ENCODE measurements around the gene POLR3G.

Gene POLR3G, protein sequence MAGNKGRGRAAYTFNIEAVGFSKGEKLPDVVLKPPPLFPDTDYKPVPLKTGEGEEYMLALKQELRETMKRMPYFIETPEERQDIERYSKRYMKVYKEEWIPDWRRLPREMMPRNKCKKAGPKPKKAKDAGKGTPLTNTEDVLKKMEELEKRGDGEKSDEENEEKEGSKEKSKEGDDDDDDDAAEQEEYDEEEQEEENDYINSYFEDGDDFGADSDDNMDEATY

DNA sequence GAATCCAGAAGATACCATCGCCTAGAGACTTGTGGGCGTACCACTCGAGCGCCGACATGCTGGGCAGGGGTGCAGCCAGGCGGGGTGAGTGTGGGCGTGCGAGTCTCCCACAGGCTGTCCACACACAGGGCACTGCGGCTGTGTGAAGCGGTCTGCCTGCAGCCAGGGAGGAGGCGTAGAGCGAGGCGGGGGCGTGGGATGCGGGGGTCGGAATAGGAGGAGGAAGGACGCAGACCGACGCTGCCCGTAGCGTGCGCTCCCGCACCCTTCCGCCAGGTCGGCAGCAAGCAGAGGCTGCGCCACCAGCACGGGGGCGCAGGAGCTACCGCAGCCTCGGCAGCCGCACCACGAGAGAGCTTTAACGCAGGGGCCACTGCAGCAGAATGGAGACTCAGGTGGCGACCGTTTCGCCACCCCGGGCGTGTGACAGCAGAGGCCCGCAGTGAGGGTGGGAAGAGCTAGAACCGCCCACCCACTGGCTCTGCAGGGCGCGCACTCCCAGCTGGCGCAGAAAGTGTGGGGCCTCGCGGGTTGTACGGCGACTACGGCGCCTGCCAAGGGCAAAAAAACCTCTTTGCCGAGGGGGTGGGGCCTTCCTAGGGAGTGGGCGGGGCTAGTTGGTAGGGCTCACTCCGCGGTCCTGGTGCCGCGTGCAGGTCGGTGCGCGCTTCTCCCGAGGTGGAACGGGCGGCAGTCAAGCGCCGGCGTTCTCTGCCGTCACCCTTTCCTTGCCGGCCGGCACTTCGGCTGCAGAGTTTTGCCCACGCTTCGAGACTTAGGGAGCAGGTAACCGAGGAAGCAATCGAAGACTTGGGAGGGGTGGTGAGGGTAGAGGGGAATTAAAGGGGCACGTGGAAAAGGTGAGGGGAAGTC lies at the start of gene POLR3G, which contains the start of gene MBLAC2:
TSS of gene POLR3G (plus strand) at position 630 of the 873 bp plus-strand sequence. CDS start 10,704 bp downstream, outside the sequence.
TSS of gene MBLAC2 (minus strand) at position 537 of the 873 bp plus-strand sequence. CDS start at position 58, 479 bp downstream.
- FAIRE-seq = no peak
- DNase-seq (ENCODE audit: insufficient read length, low spot score) = peak; percentile 79
- TF ChIP-seq POLR2A (IDR thresholded peaks at IDR 0.05; ENCODE audit: low read depth, low read length) = peak; percentile 71

DNA sequence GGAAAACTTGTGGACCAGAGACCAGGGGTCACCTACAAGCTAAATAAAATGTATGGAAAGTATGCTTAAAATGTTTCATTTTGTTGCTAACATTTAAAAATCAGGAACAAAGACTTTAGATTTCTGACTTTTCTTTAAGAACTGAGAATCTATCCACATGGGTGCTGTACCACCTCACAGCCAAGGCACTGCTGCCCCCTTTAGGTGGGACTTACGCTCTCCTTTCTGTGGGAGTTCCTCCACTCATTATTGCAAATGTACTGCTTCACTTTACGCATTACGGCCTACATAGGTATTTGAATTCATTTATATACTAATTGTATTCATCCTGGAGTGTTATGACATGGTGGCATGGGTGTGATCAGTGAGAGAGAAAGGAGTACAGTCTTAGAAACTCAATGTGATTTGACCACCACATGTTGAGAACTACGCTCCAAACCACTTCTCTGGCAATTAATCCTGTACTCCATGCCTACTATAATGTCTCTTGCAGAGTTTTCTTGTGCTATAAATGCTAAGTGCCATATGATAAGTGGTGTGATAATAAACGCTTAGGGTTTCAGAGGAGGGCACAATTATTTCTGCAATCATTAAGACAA lies 40.4 kb upstream of the POLR3G start:
- DNase-seq (ENCODE audit: insufficient read length, low spot score) (no peak), FAIRE-seq (peak; percentile 64)
- TF ChIP-seq POLR2A (IDR thresholded peaks at IDR 0.05; ENCODE audit: low read depth, low read length) = no peak

DNA sequence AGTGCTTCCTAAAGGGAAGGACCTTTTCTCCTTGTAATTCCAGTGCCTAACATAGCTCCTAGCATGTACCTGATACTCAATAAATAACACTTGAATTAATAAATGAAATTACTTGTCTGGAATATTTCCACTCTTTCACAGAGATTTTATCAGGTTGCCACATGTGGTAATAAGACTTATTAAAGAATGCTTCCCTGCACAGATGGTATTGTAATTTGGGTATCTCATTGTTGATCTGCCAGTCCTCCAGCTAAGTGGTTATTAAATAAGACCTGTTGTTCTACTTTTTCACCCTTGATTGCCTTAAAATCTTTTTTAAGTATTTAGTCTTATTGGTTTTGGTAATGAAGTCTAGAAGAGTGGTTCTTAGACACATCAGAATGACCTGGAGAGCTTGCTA lies 37.0 kb upstream of the POLR3G start:
- DNase-seq (ENCODE audit: insufficient read length, low spot score) = no peak
- TF ChIP-seq POLR2A (IDR thresholded peaks at IDR 0.05; ENCODE audit: low read depth, low read length) = no peak
- FAIRE-seq = no peak

DNA sequence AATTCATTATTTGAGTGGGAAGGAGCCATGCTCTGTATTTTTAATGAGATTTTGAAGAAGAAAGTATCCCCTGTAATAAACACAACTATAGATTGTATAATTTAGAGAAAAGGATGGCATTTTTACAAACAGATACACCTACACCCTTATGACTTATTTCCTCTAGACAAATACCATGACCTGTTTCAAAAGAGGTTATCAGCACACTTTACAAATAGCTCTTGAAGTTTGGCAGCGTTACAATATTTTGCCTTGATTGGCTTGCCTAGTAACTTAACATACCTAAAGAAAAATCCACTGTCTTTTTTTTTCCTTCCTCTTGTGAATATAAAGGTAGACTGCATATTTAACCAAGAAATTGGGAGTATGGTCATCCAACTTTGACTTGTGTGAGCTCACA lies 36.6 kb upstream of the POLR3G start:
- DNase-seq (ENCODE audit: insufficient read length, low spot score) (no peak), FAIRE-seq (no peak)
- TF ChIP-seq POLR2A (IDR thresholded peaks at IDR 0.05; ENCODE audit: low read depth, low read length) = no peak

- no peak for TF ChIP-seq POLR2A (IDR thresholded peaks at IDR 0.05; ENCODE audit: low read depth, low read length)
- FAIRE-seq = no peak
- DNase-seq (ENCODE audit: insufficient read length, low spot score) = no peak
Observed at GRCh38 chr5:90440644-90441043, 34.0 kb upstream of the POLR3G start.

- FAIRE-seq = no peak
Observed at GRCh38 chr5:90446961-90447360, 27.7 kb upstream of the POLR3G start.

DNA sequence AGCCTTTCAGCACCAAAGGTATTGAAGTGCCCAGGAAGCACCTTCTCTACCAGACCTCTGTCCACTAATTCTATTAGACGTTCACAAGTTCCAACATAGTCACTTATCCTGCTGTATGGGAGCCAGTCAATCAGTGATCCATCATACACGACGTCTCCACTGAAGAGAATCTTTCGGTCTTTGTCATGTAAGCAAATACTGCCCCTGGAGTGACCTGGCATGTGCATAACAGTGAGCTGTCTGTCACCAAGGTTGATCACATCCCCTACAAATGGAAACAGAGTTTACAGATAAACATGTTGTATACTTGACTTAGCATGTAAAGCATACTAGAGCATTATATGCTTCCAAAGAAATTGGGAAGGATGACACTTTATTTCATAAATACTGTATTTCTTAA lies 13.4 kb upstream of the POLR3G start:
- no peak for FAIRE-seq
- no peak for TF ChIP-seq POLR2A (IDR thresholded peaks at IDR 0.05; ENCODE audit: low read depth, low read length)
- no peak for DNase-seq (ENCODE audit: insufficient read length, low spot score)

More at GRCh38 chr5:90446961-90447360, 27.7 kb upstream of the POLR3G start:
- no peak for DNase-seq (ENCODE audit: insufficient read length, low spot score)
- no peak for TF ChIP-seq POLR2A (IDR thresholded peaks at IDR 0.05; ENCODE audit: low read depth, low read length)

DNA sequence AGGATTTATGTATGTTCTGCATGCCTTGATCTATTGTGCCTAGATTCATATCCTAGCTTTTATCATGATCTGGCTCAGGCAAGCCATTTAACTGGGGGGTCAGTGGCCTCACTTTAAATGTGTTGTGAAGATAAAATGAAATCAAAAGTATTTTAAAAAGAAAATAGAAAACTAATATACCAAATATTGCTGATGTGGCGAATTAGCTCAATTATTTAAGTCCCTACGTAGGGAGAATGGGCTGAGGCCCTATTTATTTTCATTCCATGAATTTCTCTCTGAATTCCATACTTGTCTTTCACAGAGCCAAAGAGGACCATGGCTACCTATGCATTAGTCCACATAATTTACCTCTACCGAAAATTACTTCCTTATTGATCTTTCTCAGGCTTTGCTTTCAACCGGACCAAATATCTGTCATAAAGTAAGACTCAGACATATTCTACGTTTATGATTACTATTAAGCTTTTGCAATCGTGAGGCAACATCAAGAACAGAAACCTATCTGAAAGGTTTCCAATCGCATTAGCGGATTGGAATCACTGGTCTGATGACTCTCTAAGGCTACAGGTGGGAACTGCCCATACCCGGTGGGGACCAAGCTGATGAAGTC lies 1.8 kb upstream of the POLR3G start:
- DNase-seq (ENCODE audit: insufficient read length, low spot score) = no peak
- no peak for FAIRE-seq
- TF ChIP-seq POLR2A (IDR thresholded peaks at IDR 0.05; ENCODE audit: low read depth, low read length) = no peak

DNA sequence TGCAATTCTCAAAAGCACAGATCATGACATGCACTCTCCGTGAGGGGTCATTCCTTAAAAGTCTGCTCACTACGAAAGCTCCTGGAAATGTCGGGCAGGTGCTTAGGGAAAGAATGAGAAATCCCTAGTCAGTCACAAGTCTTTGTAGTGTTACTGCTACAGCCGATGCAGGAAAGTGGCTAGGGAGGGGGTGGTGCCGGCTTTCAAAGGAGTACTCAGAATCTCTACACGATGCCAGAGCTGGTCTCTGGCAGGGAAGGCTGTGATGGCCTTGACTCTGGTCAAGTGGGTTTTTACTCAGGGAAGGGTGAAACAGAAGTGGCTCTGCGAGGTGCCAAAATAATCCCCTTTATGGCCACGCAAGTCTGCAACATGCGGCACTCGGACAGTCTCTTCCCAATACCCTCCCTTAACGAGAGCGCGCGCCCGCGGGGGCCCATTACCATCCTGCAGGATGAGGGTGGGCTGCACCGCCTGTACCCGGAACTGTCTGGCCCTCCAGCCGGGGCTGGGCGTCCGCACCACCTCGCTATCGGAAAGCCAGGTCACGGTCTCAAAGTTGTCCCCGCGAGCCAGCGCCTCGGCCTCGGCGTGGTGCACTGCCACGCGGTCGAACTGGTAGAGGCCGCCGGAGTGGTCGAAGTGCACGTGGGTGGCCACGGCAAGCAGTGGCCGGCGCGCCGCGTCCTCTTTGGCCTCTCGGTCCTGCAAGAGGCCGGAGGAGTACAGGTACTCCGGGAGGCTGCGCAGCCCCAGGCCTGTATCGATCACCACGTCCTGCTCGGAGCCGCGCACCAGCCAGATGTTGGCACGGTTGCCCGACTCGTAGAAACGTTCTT lies 1.0 kb upstream of the POLR3G start:
- no peak for TF ChIP-seq POLR2A (IDR thresholded peaks at IDR 0.05; ENCODE audit: low read depth, low read length)
- DNase-seq (ENCODE audit: insufficient read length, low spot score) (no peak), FAIRE-seq (no peak)

DNA sequence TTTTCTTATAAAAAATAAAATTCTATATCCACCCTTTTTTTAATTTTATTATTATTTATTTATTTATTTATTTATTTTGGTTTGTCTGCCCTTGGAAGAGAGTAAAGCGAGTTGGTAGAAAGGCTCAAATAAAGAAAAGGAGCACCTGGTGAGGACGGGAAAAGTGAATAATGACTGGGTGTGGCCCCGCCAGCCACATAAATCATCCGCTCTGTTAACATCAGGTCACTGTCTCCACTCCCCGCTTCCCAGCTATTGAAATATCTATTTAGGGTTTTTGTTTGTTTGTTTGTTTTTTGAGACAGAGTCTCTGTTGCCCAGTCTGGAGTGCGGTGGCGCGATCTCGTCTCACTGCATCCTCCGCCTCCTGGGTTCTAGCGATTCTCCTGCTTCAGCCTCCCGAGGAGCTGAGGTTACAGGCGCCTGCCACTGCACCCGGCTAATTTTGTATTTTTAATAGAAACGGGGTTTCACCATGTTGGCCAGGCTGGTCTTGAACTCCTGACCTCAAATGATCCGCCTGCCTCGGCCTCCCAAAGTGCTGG lies 844 bp downstream of the POLR3G start:
- TF ChIP-seq POLR2A (IDR thresholded peaks at IDR 0.05; ENCODE audit: low read depth, low read length) = no peak
- FAIRE-seq = no peak
- no peak for DNase-seq (ENCODE audit: insufficient read length, low spot score)

GRCh38 chr5:90476391-90476790 lies 1.7 kb downstream of the POLR3G start:
- FAIRE-seq (no peak), DNase-seq (ENCODE audit: insufficient read length, low spot score) (no peak)
- TF ChIP-seq POLR2A (IDR thresholded peaks at IDR 0.05; ENCODE audit: low read depth, low read length) = no peak

DNA sequence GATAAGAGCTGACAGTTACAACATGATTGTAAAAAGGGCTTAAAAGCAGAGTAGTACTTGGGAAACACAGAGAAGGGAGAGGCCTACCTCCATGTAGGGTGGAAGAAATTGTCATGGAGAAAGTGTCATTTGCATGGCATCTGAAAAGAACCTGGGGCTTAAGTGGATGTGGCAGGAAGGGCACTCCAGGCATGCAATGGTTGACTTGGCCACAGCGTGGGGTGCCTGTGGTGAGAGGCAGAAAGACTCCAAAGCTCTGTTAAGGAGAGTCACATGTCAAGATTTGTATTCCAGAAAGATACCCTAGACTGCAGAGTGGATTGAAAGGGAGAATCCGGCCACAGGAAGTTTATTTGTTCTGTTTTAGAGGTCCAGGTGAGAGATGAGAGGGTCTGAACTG lies 2.4 kb downstream of the POLR3G start:
- no peak for DNase-seq (ENCODE audit: insufficient read length, low spot score)
- TF ChIP-seq POLR2A (IDR thresholded peaks at IDR 0.05; ENCODE audit: low read depth, low read length) = no peak
- FAIRE-seq = no peak

Data from H54 (cell line).